ENCODE results near the gene KCNQ1.

Gene KCNQ1

GRCh38 chr11:2408671-2409070, 36.1 kb upstream of the KCNQ1 start:
- TF ChIP-seq CTCF (IDR thresholded peaks at IDR 0.05; ENCODE audit: insufficient read depth, low read length, poor library complexity, severe bottlenecking) = no peak
- H3K4me3 ChIP-seq (replicated peaks; ENCODE audit: low read depth, low read length) = no peak overlapping the region
- no peaks in the 10 kb centered on the region; the same call in 1 of the 2 replicates for H3K27me3 ChIP-seq (replicated peaks; ENCODE audit: control insufficient read depth, insufficient read depth, low read length)
- peaks cover 4% of the 10 kb centered on the region for H3K36me3 ChIP-seq (ENCODE audit: control insufficient read depth, insufficient read depth, low read length)
- no peak for DNase-seq (ENCODE audit: extremely low read depth, insufficient read length)

- no peak for DNase-seq (ENCODE audit: extremely low read depth, insufficient read length)
- no peak overlapping the region for H3K4me3 ChIP-seq (replicated peaks; ENCODE audit: low read depth, low read length)
- H3K36me3 ChIP-seq (ENCODE audit: control insufficient read depth, insufficient read depth, low read length) = peaks cover under 1% of the 10 kb centered on the region
- no peaks in the 10 kb centered on the region; the same call in 1 of the 2 replicates for H3K27me3 ChIP-seq (replicated peaks; ENCODE audit: control insufficient read depth, insufficient read depth, low read length)
- no peak for TF ChIP-seq CTCF (IDR thresholded peaks at IDR 0.05; ENCODE audit: insufficient read depth, low read length, poor library complexity, severe bottlenecking)
Observed at GRCh38 chr11:2409126-2409525, 35.7 kb upstream of the KCNQ1 start.

- Histone ChIP-seq H3K36me3 (ENCODE audit: control insufficient read depth, insufficient read depth, low read length) (no peaks in the 10 kb centered on the region), H3K4me3 (replicated peaks; ENCODE audit: low read depth, low read length) (no peak overlapping the region), H3K27me3 (replicated peaks; ENCODE audit: control insufficient read depth, insufficient read depth, low read length) (no peaks in the 10 kb centered on the region; the same call in 1 of the 2 replicates)
- DNase-seq (ENCODE audit: extremely low read depth, insufficient read length) = no peak
- TF ChIP-seq CTCF (IDR thresholded peaks at IDR 0.05; ENCODE audit: insufficient read depth, low read length, poor library complexity, severe bottlenecking) = no peak
Observed at GRCh38 chr11:2409611-2410468, 35.0 kb upstream of the KCNQ1 start.

GRCh38 chr11:2410616-2411015, 34.2 kb upstream of the KCNQ1 start:
- H3K36me3 ChIP-seq (ENCODE audit: control insufficient read depth, insufficient read depth, low read length) = no peaks in the 10 kb centered on the region
- no peaks in the 10 kb centered on the region; the same call in 1 of the 2 replicates for H3K27me3 ChIP-seq (replicated peaks; ENCODE audit: control insufficient read depth, insufficient read depth, low read length)
- no peak for DNase-seq (ENCODE audit: extremely low read depth, insufficient read length)
- TF ChIP-seq CTCF (IDR thresholded peaks at IDR 0.05; ENCODE audit: insufficient read depth, low read length, poor library complexity, severe bottlenecking) = no peak
- no peak overlapping the region for H3K4me3 ChIP-seq (replicated peaks; ENCODE audit: low read depth, low read length)

GRCh38 chr11:2411446-2412305, 33.1 kb upstream of the KCNQ1 start:
- no peak for DNase-seq (ENCODE audit: extremely low read depth, insufficient read length)
- no peaks in the 10 kb centered on the region for H3K36me3 ChIP-seq (ENCODE audit: control insufficient read depth, insufficient read depth, low read length)
- no peak overlapping the region for H3K4me3 ChIP-seq (replicated peaks; ENCODE audit: low read depth, low read length)
- H3K27me3 ChIP-seq (replicated peaks; ENCODE audit: control insufficient read depth, insufficient read depth, low read length) = no peaks in the 10 kb centered on the region; the same call in 1 of the 2 replicates
- TF ChIP-seq CTCF (IDR thresholded peaks at IDR 0.05; ENCODE audit: insufficient read depth, low read length, poor library complexity, severe bottlenecking) = no peak

Measured in GM06990 (cell line).